ENCODE data around the gene RMDN3. TPM values are rescaled to one million over a fixed set of nuclear protein-coding genes. Genes with fewer than 3 reads are reported as not detected.

The RMDN3 gene
- total RNA-seq, 1 donor from 2014 or later = 20.6 TPM

DNA sequence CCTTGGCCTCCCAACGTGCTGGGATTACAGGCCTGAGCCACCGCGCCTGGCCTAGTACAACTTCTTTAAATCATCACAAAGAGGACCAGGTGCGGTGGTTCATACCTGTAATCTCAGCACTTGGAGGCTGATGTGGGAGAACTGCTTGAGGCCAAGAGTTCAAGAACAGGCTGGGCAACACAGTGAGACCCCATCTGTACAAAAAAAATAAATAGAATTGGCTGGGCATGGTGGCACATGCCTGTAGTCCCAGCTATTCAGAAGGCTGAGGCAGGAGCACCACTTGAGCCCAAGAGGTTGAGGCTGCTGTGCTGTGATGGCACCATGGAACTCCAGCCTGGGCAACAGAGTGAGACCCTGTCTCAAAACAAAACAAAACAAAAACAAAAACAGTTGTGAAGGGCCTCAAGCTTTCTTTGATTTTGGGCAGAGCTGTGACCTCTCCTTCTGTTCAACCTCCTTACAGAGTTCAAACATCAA is 5.9 kb downstream of the RMDN3 start:
- DNase-seq (ENCODE audit: low read depth) = no peak
- no peak overlapping the region for H3K4me3 ChIP-seq (ENCODE audit: low read depth, low read length)
- TF ChIP-seq, protein P1, sequence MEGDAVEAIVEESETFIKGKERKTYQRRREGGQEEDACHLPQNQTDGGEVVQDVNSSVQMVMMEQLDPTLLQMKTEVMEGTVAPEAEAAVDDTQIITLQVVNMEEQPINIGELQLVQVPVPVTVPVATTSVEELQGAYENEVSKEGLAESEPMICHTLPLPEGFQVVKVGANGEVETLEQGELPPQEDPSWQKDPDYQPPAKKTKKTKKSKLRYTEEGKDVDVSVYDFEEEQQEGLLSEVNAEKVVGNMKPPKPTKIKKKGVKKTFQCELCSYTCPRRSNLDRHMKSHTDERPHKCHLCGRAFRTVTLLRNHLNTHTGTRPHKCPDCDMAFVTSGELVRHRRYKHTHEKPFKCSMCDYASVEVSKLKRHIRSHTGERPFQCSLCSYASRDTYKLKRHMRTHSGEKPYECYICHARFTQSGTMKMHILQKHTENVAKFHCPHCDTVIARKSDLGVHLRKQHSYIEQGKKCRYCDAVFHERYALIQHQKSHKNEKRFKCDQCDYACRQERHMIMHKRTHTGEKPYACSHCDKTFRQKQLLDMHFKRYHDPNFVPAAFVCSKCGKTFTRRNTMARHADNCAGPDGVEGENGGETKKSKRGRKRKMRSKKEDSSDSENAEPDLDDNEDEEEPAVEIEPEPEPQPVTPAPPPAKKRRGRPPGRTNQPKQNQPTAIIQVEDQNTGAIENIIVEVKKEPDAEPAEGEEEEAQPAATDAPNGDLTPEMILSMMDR (conservative IDR thresholded peaks at IDR 0.05; ENCODE audit: low read depth, low read length) = no peak

- TF ChIP-seq, protein P1 (conservative IDR thresholded peaks at IDR 0.05; ENCODE audit: low read depth, low read length) = no peak
- no peak for DNase-seq (ENCODE audit: low read depth)
- H3K4me3 ChIP-seq (ENCODE audit: low read depth, low read length) = no peak overlapping the region
Observed at GRCh38 chr15:40747685-40748631, 7.1 kb downstream of the RMDN3 start.

GRCh38 chr15:40746916-40747418 is 8.1 kb downstream of the RMDN3 start:
- H3K4me3 ChIP-seq (ENCODE audit: low read depth, low read length) = no peak overlapping the region
- DNase-seq (ENCODE audit: low read depth) = no peak
- TF ChIP-seq, protein P1 (conservative IDR thresholded peaks at IDR 0.05; ENCODE audit: low read depth, low read length) = no peak

- TF ChIP-seq, protein P1 (conservative IDR thresholded peaks at IDR 0.05; ENCODE audit: low read depth, low read length) = no peak
- no peak for DNase-seq (ENCODE audit: low read depth)
- no peak overlapping the region for H3K4me3 ChIP-seq (ENCODE audit: low read depth, low read length)
Observed at GRCh38 chr15:40744815-40745152, 10.3 kb downstream of the RMDN3 start.

- H3K4me3 ChIP-seq (ENCODE audit: low read depth, low read length) = no peak overlapping the region
- TF ChIP-seq, protein P1 (conservative IDR thresholded peaks at IDR 0.05; ENCODE audit: low read depth, low read length) = peak; percentile 28
- peak; percentile 56 for DNase-seq (ENCODE audit: low read depth)
Observed at GRCh38 chr15:40743921-40744814, 10.9 kb downstream of the RMDN3 start.

GRCh38 chr15:40743485-40743901 is 11.6 kb downstream of the RMDN3 start:
- TF ChIP-seq, protein P1 (conservative IDR thresholded peaks at IDR 0.05; ENCODE audit: low read depth, low read length) = no peak
- no peak overlapping the region for H3K4me3 ChIP-seq (ENCODE audit: low read depth, low read length)
- no peak for DNase-seq (ENCODE audit: low read depth)

Measured in epithelial cell of proximal tubule (primary cell).